ENCODE measurements around the gene LRCH2.
"Not testable (repeated sequence)": the region's sequence is repeated elsewhere in the genome, so short reads cannot be mapped to it uniquely, and the experiment has no call there.

LRCH2 gene

DNA sequence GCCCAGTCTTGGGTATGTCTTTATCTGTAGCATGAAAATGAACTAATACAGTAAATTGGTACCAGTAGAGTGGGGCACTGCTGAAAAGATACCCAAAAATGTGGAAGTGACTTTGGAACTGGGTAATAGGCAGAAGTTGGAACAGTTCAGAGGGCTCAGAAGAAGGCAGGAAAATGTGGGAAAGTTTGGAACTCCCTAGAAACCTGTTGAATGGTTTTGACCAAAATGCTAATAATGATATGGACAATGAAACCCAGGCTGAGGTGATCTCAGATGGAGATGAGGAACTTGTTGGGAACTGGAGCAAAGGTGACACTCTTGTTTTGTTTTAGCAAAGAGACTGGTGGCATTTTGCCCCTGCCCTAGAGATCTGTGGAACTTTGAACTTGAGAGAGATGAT is 24.3 kb downstream of the LRCH2 start:
- not testable (repeated sequence) for H3K9me3 ChIP-seq (ENCODE audit: control insufficient read depth in 1 of 2, low read length in 2 of 2); H3K36me3 ChIP-seq (ENCODE audit: control insufficient read depth in 1 of 2, insufficient read depth in 2 of 2, low read length in 2 of 2); H3K27ac ChIP-seq (ENCODE audit: low read depth, low read length); H3K4me3 ChIP-seq (ENCODE audit: low read depth in 1 of 2, low read length in 2 of 2); H3K4me1 ChIP-seq (ENCODE audit: control insufficient read depth in 1 of 2, insufficient read depth in 2 of 2, low read length in 2 of 2); H3K9ac ChIP-seq (ENCODE audit: low read depth in 1 of 2, low read length in 2 of 2); H3K27me3 ChIP-seq (ENCODE audit: control insufficient read depth in 1 of 2, insufficient read depth in 2 of 2, low read length in 2 of 2)

DNA sequence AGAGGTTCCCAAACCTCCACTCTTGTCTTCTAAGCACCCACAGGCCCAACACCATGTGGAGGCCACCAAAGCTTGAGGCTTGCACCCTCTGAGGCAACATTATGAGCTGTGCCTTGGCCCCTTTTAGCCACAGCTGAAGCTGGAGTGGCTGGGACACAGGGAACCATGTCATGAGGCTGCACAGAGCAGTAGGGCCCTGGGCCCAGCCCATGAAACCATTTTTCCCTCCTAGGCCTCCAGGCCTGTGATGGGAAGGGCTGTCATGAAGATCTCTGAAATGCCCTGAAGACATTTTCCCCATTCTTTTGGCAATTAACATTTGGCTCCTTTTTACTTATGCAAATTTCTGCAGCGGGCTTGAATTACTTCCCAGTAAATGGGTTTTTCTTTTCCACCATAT is 29.9 kb downstream of the LRCH2 start:
- Histone ChIP-seq H3K27ac (ENCODE audit: low read depth, low read length) (no peak overlapping the region), H3K27me3 (ENCODE audit: control insufficient read depth in 1 of 2, insufficient read depth in 2 of 2, low read length in 2 of 2) (no peaks in the 10 kb centered on the region), H3K4me3 (ENCODE audit: low read depth in 1 of 2, low read length in 2 of 2) (no peak overlapping the region), H3K9ac (ENCODE audit: low read depth in 1 of 2, low read length in 2 of 2) (no peak overlapping the region), H3K36me3 (ENCODE audit: control insufficient read depth in 1 of 2, insufficient read depth in 2 of 2, low read length in 2 of 2) (no peaks in the 10 kb centered on the region), H3K9me3 (ENCODE audit: control insufficient read depth in 1 of 2, low read length in 2 of 2) (no peaks in the 10 kb centered on the region), H3K4me1 (ENCODE audit: control insufficient read depth in 1 of 2, insufficient read depth in 2 of 2, low read length in 2 of 2) (no peaks in the 10 kb centered on the region)

DNA sequence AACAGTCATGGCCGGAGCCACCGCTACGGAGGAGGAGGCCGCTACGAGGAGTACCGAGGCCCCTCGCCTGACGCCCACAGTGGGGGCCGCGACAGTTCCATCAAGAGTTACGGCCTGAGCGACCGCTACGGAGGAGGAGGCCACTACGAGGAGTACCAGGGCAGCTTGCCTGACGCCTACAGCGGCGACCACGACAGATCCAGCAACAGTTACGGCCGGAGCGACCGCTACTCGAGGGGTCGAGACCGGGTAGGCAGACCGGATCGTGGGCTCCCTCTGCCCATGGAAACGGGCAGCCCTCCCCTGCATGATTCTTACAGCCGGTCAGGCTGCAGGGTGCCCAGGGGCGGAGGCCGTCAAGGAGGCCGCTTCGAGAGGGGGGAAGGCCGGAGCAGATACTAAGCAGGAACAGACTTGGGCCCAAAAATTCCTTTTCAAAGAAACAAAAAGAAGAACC is 41.6 kb downstream of the LRCH2 start:
- no peaks in the 10 kb centered on the region for H3K27me3 ChIP-seq (ENCODE audit: control insufficient read depth in 1 of 2, insufficient read depth in 2 of 2, low read length in 2 of 2)
- H3K36me3 ChIP-seq (ENCODE audit: control insufficient read depth in 1 of 2, insufficient read depth in 2 of 2, low read length in 2 of 2) = no peaks in the 10 kb centered on the region
- no peaks in the 10 kb centered on the region for H3K9me3 ChIP-seq (ENCODE audit: control insufficient read depth in 1 of 2, low read length in 2 of 2)
- H3K4me1 ChIP-seq (ENCODE audit: control insufficient read depth in 1 of 2, insufficient read depth in 2 of 2, low read length in 2 of 2) = no peaks in the 10 kb centered on the region
- H3K9ac ChIP-seq (ENCODE audit: low read depth in 1 of 2, low read length in 2 of 2) = no peak overlapping the region
- no peak overlapping the region for H3K4me3 ChIP-seq (ENCODE audit: low read depth in 1 of 2, low read length in 2 of 2)
- H3K27ac ChIP-seq (ENCODE audit: low read depth, low read length) = no peak overlapping the region

DNA sequence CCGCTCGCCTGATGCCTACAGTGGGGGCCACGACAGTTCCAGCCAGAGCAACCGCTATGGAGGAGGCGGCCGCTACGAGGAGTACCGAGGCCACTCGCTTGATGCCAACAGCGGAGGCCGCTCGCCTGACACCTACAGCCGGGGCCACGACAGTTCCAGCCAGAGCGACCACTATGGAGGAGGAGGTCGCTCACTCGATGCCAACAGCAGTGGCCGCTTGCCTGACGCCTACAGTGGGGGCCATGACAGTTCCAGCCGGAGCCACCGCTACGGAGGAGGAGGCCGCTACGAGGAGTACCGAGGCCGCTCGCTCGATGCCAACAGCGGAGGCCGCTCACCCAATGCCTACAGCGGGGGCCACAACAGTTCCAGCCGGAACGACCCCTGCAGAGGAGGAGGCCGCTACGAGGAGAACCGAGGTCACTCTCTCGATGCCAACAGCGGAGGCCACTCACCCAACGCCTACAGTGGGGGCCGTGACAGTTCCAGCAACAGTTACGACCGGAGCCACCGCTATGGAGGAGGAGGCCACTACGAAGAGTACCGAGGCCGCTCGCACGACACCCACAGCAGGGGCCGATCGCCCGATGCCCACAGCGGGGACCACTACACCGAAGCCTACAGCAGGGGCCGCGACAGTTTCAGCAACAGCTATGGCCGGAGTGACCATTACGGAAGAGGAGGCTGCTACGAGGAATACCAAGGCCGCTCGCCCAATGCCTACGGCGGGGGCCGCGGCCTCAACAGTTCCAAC is 42.2 kb downstream of the LRCH2 start:
- H3K36me3 ChIP-seq (ENCODE audit: control insufficient read depth in 1 of 2, insufficient read depth in 2 of 2, low read length in 2 of 2) = no peaks in the 10 kb centered on the region
- no peaks in the 10 kb centered on the region for H3K9me3 ChIP-seq (ENCODE audit: control insufficient read depth in 1 of 2, low read length in 2 of 2)
- no peaks in the 10 kb centered on the region for H3K27me3 ChIP-seq (ENCODE audit: control insufficient read depth in 1 of 2, insufficient read depth in 2 of 2, low read length in 2 of 2)
- H3K9ac ChIP-seq (ENCODE audit: low read depth in 1 of 2, low read length in 2 of 2) = no peak overlapping the region
- H3K4me3 ChIP-seq (ENCODE audit: low read depth in 1 of 2, low read length in 2 of 2) = no peak overlapping the region
- H3K4me1 ChIP-seq (ENCODE audit: control insufficient read depth in 1 of 2, insufficient read depth in 2 of 2, low read length in 2 of 2) = no peaks in the 10 kb centered on the region
- H3K27ac ChIP-seq (ENCODE audit: low read depth, low read length) = no peak overlapping the region

DNA sequence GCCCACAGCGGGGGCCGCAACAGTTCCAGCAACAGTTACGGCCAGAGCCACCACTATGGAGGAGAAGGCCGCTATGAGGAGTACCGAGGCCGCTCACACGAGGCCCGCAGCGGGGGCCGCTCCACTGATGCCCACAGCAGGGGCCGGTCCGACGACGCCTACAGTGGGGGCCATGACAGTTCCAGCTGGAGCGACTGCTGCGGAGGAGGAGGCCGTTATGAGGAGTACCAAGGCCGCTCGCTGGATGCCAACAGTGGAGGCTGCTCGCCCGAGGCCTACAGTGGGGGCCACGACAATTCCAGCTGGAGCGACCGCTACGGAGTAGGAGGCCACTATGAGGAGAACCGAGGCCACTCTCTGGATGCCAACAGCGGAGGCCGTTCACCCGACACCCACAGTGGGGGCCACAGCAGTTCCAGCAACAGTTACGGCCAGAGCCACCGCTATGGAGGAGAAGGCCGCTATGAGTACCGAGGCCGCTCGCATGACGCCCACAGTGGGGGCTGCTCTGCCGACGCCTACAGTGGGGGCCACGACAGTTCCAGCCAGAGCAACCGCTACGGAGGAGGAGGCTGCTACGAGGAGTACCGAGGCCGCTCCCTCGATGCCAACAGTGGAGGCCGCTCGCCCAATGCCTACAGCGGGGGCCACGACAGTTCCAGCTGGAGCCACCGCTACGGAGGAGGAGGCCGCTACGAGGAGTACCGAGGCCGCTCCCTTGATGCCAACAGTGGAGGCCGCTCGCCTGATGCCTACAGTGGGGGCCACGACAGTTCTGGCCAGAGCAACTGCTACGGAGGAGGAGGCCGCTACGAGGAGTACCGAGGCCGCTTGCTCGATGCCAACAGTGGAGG is 43.0 kb downstream of the LRCH2 start:
- H3K27ac ChIP-seq (ENCODE audit: low read depth, low read length) = no peak overlapping the region
- no peaks in the 10 kb centered on the region for H3K27me3 ChIP-seq (ENCODE audit: control insufficient read depth in 1 of 2, insufficient read depth in 2 of 2, low read length in 2 of 2)
- no peaks in the 10 kb centered on the region for H3K4me1 ChIP-seq (ENCODE audit: control insufficient read depth in 1 of 2, insufficient read depth in 2 of 2, low read length in 2 of 2)
- H3K4me3 ChIP-seq (ENCODE audit: low read depth in 1 of 2, low read length in 2 of 2) = no peak overlapping the region
- H3K9ac ChIP-seq (ENCODE audit: low read depth in 1 of 2, low read length in 2 of 2) = no peak overlapping the region
- H3K36me3 ChIP-seq (ENCODE audit: control insufficient read depth in 1 of 2, insufficient read depth in 2 of 2, low read length in 2 of 2) = no peaks in the 10 kb centered on the region
- H3K9me3 ChIP-seq (ENCODE audit: control insufficient read depth in 1 of 2, low read length in 2 of 2) = no peaks in the 10 kb centered on the region

DNA sequence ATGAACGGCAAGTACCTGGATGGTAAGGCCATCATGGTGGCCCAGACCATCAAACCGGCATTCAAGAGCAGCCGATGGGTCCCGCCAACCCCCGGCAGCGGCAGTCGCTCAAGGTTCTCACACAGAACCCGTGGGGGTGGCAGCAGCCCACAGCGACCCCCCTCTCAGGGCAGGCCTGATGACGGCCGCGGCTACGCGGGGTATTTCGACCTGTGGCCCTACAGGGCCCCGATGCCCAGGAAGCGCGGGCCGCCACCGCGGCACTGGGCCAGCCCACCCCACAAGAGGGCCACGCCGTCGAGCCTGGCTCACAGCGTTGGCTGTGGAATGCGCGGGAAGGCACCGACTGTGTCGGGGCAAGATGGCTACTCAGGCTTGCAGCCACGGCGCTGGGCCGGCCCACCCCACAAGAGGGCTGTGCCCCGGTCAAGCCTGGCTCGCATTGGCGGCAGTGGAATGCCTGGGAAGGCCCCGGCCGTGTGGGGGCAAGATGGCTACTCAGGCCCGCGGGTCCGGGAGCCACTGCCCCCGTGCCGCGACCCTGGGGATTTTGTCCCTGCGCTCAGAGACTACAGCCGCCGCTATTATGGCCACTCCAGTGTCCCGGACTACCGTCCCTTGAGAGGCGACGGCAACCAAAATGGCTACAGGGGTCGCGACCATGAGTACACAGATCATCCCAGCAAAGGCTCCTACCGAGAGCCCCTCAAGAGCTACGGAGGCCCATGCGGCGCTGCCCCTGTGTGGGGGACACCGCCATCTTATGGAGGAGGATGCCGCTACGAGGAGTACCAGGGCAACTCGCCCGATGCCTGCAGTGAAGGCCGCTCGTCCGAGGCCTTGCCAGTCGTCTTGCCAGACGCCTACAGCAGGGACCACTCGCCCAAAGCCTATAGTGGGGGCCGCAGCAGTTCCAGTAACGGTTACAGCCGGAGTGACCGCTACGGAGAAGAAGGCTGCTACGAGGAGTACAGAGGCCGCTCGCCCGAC is 44.0 kb downstream of the LRCH2 start:
- H3K36me3 ChIP-seq (ENCODE audit: control insufficient read depth in 1 of 2, insufficient read depth in 2 of 2, low read length in 2 of 2) = no peaks in the 10 kb centered on the region
- H3K4me3 ChIP-seq (ENCODE audit: low read depth in 1 of 2, low read length in 2 of 2) = no peak overlapping the region
- H3K27ac ChIP-seq (ENCODE audit: low read depth, low read length) = no peak overlapping the region
- H3K27me3 ChIP-seq (ENCODE audit: control insufficient read depth in 1 of 2, insufficient read depth in 2 of 2, low read length in 2 of 2) = no peaks in the 10 kb centered on the region
- H3K9ac ChIP-seq (ENCODE audit: low read depth in 1 of 2, low read length in 2 of 2) = no peak overlapping the region
- no peaks in the 10 kb centered on the region for H3K4me1 ChIP-seq (ENCODE audit: control insufficient read depth in 1 of 2, insufficient read depth in 2 of 2, low read length in 2 of 2)
- no peaks in the 10 kb centered on the region for H3K9me3 ChIP-seq (ENCODE audit: control insufficient read depth in 1 of 2, low read length in 2 of 2)

DNA sequence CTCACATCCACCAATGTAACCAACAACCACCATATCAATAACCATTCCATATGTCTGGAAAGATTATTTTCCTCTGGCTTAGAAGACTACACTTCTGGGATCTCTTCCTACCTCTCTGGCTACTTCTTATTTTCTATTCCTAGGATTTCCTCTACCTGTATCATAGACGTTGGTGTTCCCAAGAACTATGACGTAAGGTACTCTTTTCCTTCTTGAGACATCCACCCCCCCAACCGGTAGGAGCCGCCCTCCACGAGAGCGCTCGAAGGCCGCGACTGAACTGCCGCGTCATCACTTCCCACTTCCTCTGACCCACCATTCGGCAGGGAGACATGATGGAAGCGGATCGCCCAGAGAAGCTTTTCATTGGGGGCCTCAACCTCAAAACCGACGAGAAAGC is 44.8 kb downstream of the LRCH2 start, which contains the start of gene RBMXL3:
TSS of gene RBMXL3 (plus strand) at position 301 of the 400 bp plus-strand sequence. CDS start at position 333, 32 bp downstream.
- no peak within 1 kb of the TSS for H3K27ac ChIP-seq (ENCODE audit: low read depth, low read length)
- H3K27me3 ChIP-seq (ENCODE audit: control insufficient read depth in 1 of 2, insufficient read depth in 2 of 2, low read length in 2 of 2) = no peaks in the 10 kb centered on the region
- H3K36me3 ChIP-seq (ENCODE audit: control insufficient read depth in 1 of 2, insufficient read depth in 2 of 2, low read length in 2 of 2) = no peaks in the 10 kb centered on the region
- no peak within 1 kb of the TSS for H3K4me3 ChIP-seq (ENCODE audit: low read depth in 1 of 2, low read length in 2 of 2)
- no peaks in the 10 kb centered on the region for H3K9me3 ChIP-seq (ENCODE audit: control insufficient read depth in 1 of 2, low read length in 2 of 2)
- no peaks in the 10 kb centered on the region for H3K4me1 ChIP-seq (ENCODE audit: control insufficient read depth in 1 of 2, insufficient read depth in 2 of 2, low read length in 2 of 2)
- H3K9ac ChIP-seq (ENCODE audit: low read depth in 1 of 2, low read length in 2 of 2) = no peak within 1 kb of the TSS

DNA sequence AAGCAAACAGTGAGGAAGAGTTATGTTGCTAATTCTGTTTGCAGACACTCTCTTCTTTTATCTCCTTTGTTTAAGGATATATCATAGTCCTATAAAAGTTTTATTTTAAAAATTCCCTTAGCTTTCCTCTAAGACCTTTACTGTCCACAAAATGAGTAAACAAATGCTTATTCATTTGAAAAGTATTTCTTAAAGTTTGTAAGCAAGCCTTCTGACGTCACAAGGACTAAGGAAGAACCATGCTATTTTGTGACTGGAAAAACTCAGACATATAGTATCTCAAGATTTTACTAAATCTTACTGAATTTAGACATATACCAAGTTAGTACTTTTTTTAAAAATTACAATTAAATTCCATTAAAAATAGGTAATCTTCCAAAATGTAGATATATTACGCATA is 49.9 kb downstream of the LRCH2 start:
- Histone ChIP-seq H3K9me3 (ENCODE audit: control insufficient read depth in 1 of 2, low read length in 2 of 2) (no peaks in the 10 kb centered on the region), H3K36me3 (ENCODE audit: control insufficient read depth in 1 of 2, insufficient read depth in 2 of 2, low read length in 2 of 2) (no peaks in the 10 kb centered on the region), H3K9ac (ENCODE audit: low read depth in 1 of 2, low read length in 2 of 2) (no peak overlapping the region), H3K27ac (ENCODE audit: low read depth, low read length) (no peak overlapping the region), H3K4me3 (ENCODE audit: low read depth in 1 of 2, low read length in 2 of 2) (no peak overlapping the region), H3K4me1 (ENCODE audit: control insufficient read depth in 1 of 2, insufficient read depth in 2 of 2, low read length in 2 of 2) (no peaks in the 10 kb centered on the region), H3K27me3 (ENCODE audit: control insufficient read depth in 1 of 2, insufficient read depth in 2 of 2, low read length in 2 of 2) (no peaks in the 10 kb centered on the region)

DNA sequence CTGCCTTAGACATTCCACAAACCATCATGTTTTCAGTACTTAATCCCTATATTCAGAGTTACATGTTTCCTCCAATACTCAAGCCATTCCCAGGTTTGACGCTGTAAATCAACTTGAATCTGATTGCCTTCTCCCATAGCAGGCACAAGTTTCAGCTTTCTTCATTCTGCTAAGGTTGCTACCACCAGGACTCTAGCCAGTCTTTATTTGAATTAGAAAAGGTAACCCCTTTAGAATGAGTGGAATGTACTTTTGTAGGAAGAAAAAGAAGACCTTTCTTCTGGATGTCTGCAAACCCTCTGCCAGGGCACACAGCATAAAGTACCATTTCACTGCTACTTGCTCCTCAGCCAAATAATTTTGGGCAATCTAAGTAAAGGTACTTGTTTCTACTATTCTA is 55.4 kb downstream of the LRCH2 start:
- Histone ChIP-seq H3K9me3 (ENCODE audit: control insufficient read depth in 1 of 2, low read length in 2 of 2) (no peaks in the 10 kb centered on the region), H3K36me3 (ENCODE audit: control insufficient read depth in 1 of 2, insufficient read depth in 2 of 2, low read length in 2 of 2) (no peaks in the 10 kb centered on the region), H3K4me3 (ENCODE audit: low read depth in 1 of 2, low read length in 2 of 2) (no peak overlapping the region), H3K27ac (ENCODE audit: low read depth, low read length) (no peak overlapping the region), H3K4me1 (ENCODE audit: control insufficient read depth in 1 of 2, insufficient read depth in 2 of 2, low read length in 2 of 2) (no peaks in the 10 kb centered on the region), H3K27me3 (ENCODE audit: control insufficient read depth in 1 of 2, insufficient read depth in 2 of 2, low read length in 2 of 2) (no peaks in the 10 kb centered on the region), H3K9ac (ENCODE audit: low read depth in 1 of 2, low read length in 2 of 2) (no peak overlapping the region)

Measured in duodenal mucosa (tissue), 2 donors.